Tibial artery (tissue), 4 donors: Measurements from ENCODE around the gene RAB40C.

ENCODE experiments used
- DNase-seq, 2 donors: peaks; one replicate each; pipeline ENCODE4 v3.0.0-alpha.2; 2019
- H3K27ac ChIP-seq, 2 donors: fragments of 200-600 bp; sonication (generic) in 1 of 2; 1 replicate in 1 of 2; 2 replicates in 1 of 2; pipeline ENCODE4 v1.5.1; 2018 to 2019; ENCODE audit warnings: mild to moderate bottlenecking in 1 of 2
- H3K27me3 ChIP-seq, 2 donors: fragments of 200-600 bp; sonication (generic) in 1 of 2; one replicate each; pipeline versions ENCODE4 v1.5.1 to v1.6.0; 2016 to 2019
- H3K36me3 ChIP-seq, 3 donors: fragments of 200-600 bp; sonication (generic) in 2 of 3; one replicate each; pipeline ENCODE4 v1.5.1; 2016 to 2019; ENCODE audit warnings: mild to moderate bottlenecking in 2 of 3
- H3K4me1 ChIP-seq, 4 donors: fragments of 200-600 bp; sonication (generic) in 2 of 4; 1 replicate in 3 of 4; 2 replicates in 1 of 4; pipeline ENCODE4 v1.5.1; 2016 to 2019
- H3K4me3 ChIP-seq, 2 donors: fragments of 200-600 bp; sonication (generic) in 1 of 2; 1 replicate in 1 of 2; 2 replicates in 1 of 2; pipeline ENCODE4 v1.5.1; 2018 to 2019; ENCODE audit warnings: mild to moderate bottlenecking in 2 of 2
- H3K9me3 ChIP-seq, 3 donors: fragments of 200-600 bp; sonication (generic) in 1 of 3; one replicate each; pipeline ENCODE4 v1.5.1; 2016 to 2019
- CTCF ChIP-seq, 2 experiments: fragments of 200-600 bp in 1 of 2; fragments of 450-650 bp in 1 of 2; IDR thresholded peaks; one replicate each; pipeline ENCODE4 v1.5.1; 2017 to 2019; ENCODE audit warnings: antibody characterized with exemption in 2 of 2, mild to moderate bottlenecking in 1 of 2, moderate library complexity in 1 of 2
- intact Hi-C: fragments of 100-400 bp; cut with DNase I; formaldehyde crosslinking; loops from one replicate; pipeline ENCODE4 v1.15.0; 2023; ENCODE audit warnings: low total_unique reads

RAB40C gene

GRCh38 chr16:622920-623280 lies 33.0 kb downstream of the RAB40C start:
- Histone ChIP-seq H3K4me3 (no peak overlapping the region), H3K27ac (no peak overlapping the region)

GRCh38 chr16:624526-625070 lies 34.7 kb downstream of the RAB40C start:
- Histone ChIP-seq H3K4me1 (peaks cover 0 to 6% (median 0%) of the 10 kb centered on the region in 4 donors), H3K9me3 (no peaks in the 10 kb centered on the region), H3K27me3 (no peaks in the 10 kb centered on the region), H3K36me3 (peaks cover 15 to 49% (median 35%) of the 10 kb centered on the region in 3 donors), H3K4me3 (no peak overlapping the region), H3K27ac (no peak overlapping the region)
- no peak for TF ChIP-seq CTCF (IDR thresholded peaks at IDR 0.05)
- DNase-seq: no peak
- intact Hi-C loops: no loop called here

More at GRCh38 chr16:622920-623280, 33.0 kb downstream of the RAB40C start:
- intact Hi-C loops: no loop called here
- H3K4me1 ChIP-seq: peaks cover 0 to 5% (median 0%) of the 10 kb centered on the region in 4 donors
- no peaks in the 10 kb centered on the region for H3K9me3 ChIP-seq
- H3K36me3 ChIP-seq: peaks cover 15 to 45% (median 28%) of the 10 kb centered on the region in 3 donors
- no peak for TF ChIP-seq CTCF (IDR thresholded peaks at IDR 0.05)
- no peaks in the 10 kb centered on the region for H3K27me3 ChIP-seq
- no peak for DNase-seq

GRCh38 chr16:625117-625976 lies 35.5 kb downstream of the RAB40C start:
- DNase-seq: no peak
- TF ChIP-seq CTCF (IDR thresholded peaks at IDR 0.05): no peak
- H3K4me3 ChIP-seq: no peak overlapping the region
- no peak overlapping the region for H3K27ac ChIP-seq
- no peaks in the 10 kb centered on the region for H3K27me3 ChIP-seq
- no peaks in the 10 kb centered on the region for H3K9me3 ChIP-seq
- intact Hi-C loops: no loop called here
- H3K4me1 ChIP-seq: peaks cover 0 to 14% (median 2%) of the 10 kb centered on the region in 4 donors
- peaks cover 15 to 52% (median 35%) of the 10 kb centered on the region in 3 donors for H3K36me3 ChIP-seq

- Histone ChIP-seq H3K9me3 (no peaks in the 10 kb centered on the region), H3K27ac (no peak overlapping the region), H3K4me1 (peaks cover 0 to 22% (median 9%) of the 10 kb centered on the region in 4 donors), H3K4me3 (no peak overlapping the region), H3K27me3 (peaks cover 0 to 2% of the 10 kb centered on the region in 2 donors), H3K36me3 (peaks cover 15 to 52% (median 35%) of the 10 kb centered on the region in 3 donors)
- no peak for TF ChIP-seq CTCF (IDR thresholded peaks at IDR 0.05)
- no peak for DNase-seq
- intact Hi-C loops: no loop called here
Measured at GRCh38 chr16:625977-626765, 36.3 kb downstream of the RAB40C start.

GRCh38 chr16:626787-627453 lies 37.1 kb downstream of the RAB40C start:
- no peak for DNase-seq
- Histone ChIP-seq H3K36me3 (peaks cover 15 to 52% (median 35%) of the 10 kb centered on the region in 3 donors), H3K4me3 (no peak overlapping the region), H3K27me3 (peaks cover 0 to 4% of the 10 kb centered on the region in 2 donors), H3K27ac (no peak overlapping the region), H3K9me3 (no peaks in the 10 kb centered on the region), H3K4me1 (peaks cover 0 to 22% (median 11%) of the 10 kb centered on the region in 4 donors)
- no peak for TF ChIP-seq CTCF (IDR thresholded peaks at IDR 0.05)
- intact Hi-C loops: no loop called here
